NCI-H1092 (cell line): ENCODE data around the gene OTUD4.

Source experiments
- DNase-seq: peaks from one replicate; lab custom pipeline; 2025; lab: John Stamatoyannopoulos, UW

The OTUD4 gene

GRCh38 chr4:145108128-145108527 lies 72.3 kb downstream of the OTUD4 start:
- DNase-seq: no peak

GRCh38 chr4:145107126-145107525 lies 73.3 kb downstream of the OTUD4 start:
- DNase-seq: no peak

- DNase-seq: no peak
Measured at GRCh38 chr4:145103496-145103895, 76.9 kb downstream of the OTUD4 start.

DNA sequence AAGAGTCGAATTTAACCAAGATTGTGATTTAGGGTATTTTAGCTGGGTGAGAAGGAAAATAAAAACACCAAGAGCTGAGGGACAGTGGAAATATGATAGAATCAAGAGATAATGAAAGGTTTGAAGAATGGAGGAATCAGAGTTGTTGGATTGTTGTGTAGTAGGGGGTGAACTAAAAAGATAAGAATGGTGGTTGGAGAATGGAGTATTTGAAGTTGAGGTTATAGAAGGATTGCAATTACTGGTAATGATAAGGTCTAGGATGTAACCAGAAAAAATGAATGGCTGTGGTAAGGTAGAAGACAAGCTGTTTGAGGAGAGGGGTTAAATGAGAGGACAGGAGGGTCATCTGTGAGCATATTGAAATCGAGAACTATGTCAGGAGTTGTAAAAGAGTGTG lies 77.8 kb downstream of the OTUD4 start:
- no peak for DNase-seq

GRCh38 chr4:145101091-145101490 lies 79.3 kb downstream of the OTUD4 start:
- no peak for DNase-seq

DNA sequence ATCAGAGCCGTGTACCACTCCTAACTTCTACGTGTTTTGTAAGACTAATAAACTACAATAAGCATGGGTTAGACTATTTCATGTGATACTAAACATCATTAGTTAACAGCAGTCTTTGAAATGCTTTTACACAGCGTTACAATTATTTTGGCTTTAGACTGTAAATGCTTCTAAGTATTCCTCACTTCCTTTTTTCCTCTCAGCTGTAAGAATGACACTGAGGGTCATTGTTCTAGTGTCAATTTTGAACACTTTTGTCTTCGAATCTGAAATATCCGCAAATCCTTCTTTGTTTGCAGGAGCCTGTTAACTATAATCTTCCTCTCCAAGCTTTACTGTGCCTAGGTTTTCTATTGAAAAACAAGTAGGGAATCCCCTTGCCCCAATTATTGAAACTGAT lies 80.7 kb downstream of the OTUD4 start:
- no peak for DNase-seq

DNA sequence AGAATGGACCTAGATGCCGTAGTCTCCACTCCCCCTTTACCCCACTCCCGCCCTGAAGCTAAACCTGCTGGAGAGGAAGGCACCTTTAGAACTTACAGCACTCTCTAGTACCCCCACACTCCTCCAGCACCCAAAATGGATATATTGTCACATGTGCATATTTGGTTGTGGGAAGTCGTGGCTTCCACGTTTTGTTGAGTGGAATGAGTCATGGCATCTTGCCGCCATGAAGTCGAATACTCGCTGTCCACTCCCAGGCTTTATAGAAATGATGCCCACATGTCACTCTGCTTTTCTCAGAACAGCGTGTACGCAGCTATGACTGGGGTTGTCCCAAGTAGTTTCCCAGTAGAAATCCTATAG lies 81.7 kb downstream of the OTUD4 start:
- no peak for DNase-seq

GRCh38 chr4:145097821-145098674 lies 82.3 kb downstream of the OTUD4 start, which contains the start of the genes ABCE1 and ANAPC10:
Gene ABCE1 (plus strand): TSS chr4:145098311. CDS start chr4:145104413, 6,102 bp downstream.
Gene ANAPC10 (minus strand): TSS chr4:145098196. CDS start chr4:145096099, 2,097 bp downstream.
- peak; percentile 98 for DNase-seq

- no peak for DNase-seq
Measured at GRCh38 chr4:145097331-145097820, 83.0 kb downstream of the OTUD4 start.

- no peak for DNase-seq
Measured at GRCh38 chr4:145093638-145094037, 86.8 kb downstream of the OTUD4 start.

- DNase-seq: no peak
Measured at GRCh38 chr4:145090380-145090779, 90.0 kb downstream of the OTUD4 start.

GRCh38 chr4:145083891-145084605 lies 96.3 kb downstream of the OTUD4 start:
- DNase-seq: no peak
